Type B pancreatic cell (in vitro differentiated cells): Measurements from ENCODE around the gene PRR12. TPM values are rescaled to one million over a fixed set of nuclear protein-coding genes. Genes with fewer than 3 reads are reported as not detected.

Experiments used
- DNase-seq: peaks from one replicate; pipeline ENCODE4 v3.0.0; 2021; ENCODE audit warnings: mixed read lengths; ENCODE audit not compliant: unreplicated experiment; ENCODE audit errors: extremely low spot score
- H3K27ac Mint-ChIP-seq: 2 replicates; pipeline ENCODE4 v1.8.0; 2021; ENCODE audit warnings: mild to moderate bottlenecking, mixed read lengths
- H3K27me3 Mint-ChIP-seq: 2 replicates; pipeline ENCODE4 v1.8.0; 2021; ENCODE audit warnings: mixed read lengths
- H3K36me3 Mint-ChIP-seq: 2 replicates; pipeline ENCODE4 v1.8.0; 2021; ENCODE audit warnings: mixed read lengths
- H3K4me1 Mint-ChIP-seq: one replicate; pipeline ENCODE4 v1.8.0; 2021; ENCODE audit warnings: mixed read lengths; ENCODE audit not compliant: unreplicated experiment
- H3K4me3 Mint-ChIP-seq: 2 replicates; pipeline ENCODE4 v1.8.0; 2021; ENCODE audit warnings: mild to moderate bottlenecking, mixed read lengths
- H3K9me3 Mint-ChIP-seq: 2 replicates; pipeline ENCODE4 v1.8.0; 2021; ENCODE audit warnings: mixed read lengths
- CTCF ChIP-seq: fragments of 200-600 bp; sonication (generic); conservative IDR thresholded peaks from 2 replicates; pipeline ENCODE4 v1.5.0; 2021; ENCODE audit warnings: antibody characterized with exemption, mild to moderate bottlenecking
- total RNA-seq: library from RNA; stranded (reverse); gene quantifications from 2 replicates; pipeline ENCODE4 v1.2.1, GENCODE V29; 2021; ENCODE audit warnings: low replicate concordance

Gene PRR12
- total RNA-seq, 1 donor from 2014 or later, result 40.0 TPM

- Mint-ChIP-seq H3K36me3 (peaks cover 8% of the 10 kb centered on the region), H3K27ac (no peak overlapping the region)
- no peak for DNase-seq
These were observed 18.6 kb downstream of the PRR12 start for GRCh38 chr19:49609499-49610092.

GRCh38 chr19:49613374-49613773 is 22.4 kb downstream of the PRR12 start:
- Mint-ChIP-seq H3K36me3 (peaks cover 4% of the 10 kb centered on the region), H3K27ac (no peak overlapping the region), H3K4me3 (no peak overlapping the region), H3K9me3 (no peaks in the 10 kb centered on the region), H3K27me3 (no peaks in the 10 kb centered on the region), H3K4me1 (no peaks in the 10 kb centered on the region)
- DNase-seq, result no peak
- no peak for TF ChIP-seq CTCF

More at GRCh38 chr19:49609499-49610092, 18.6 kb downstream of the PRR12 start:
- Mint-ChIP-seq H3K4me1 (no peaks in the 10 kb centered on the region), H3K9me3 (no peaks in the 10 kb centered on the region), H3K4me3 (no peak overlapping the region), H3K27me3 (no peaks in the 10 kb centered on the region)
- TF ChIP-seq CTCF, result no peak

- Mint-ChIP-seq H3K9me3 (no peaks in the 10 kb centered on the region), H3K36me3 (peaks cover 9% of the 10 kb centered on the region), H3K4me3 (no peak overlapping the region), H3K27me3 (no peaks in the 10 kb centered on the region), H3K27ac (no peak overlapping the region), H3K4me1 (no peaks in the 10 kb centered on the region)
- no peak for TF ChIP-seq CTCF
- no peak for DNase-seq
These were observed 23.3 kb downstream of the PRR12 start for GRCh38 chr19:49614096-49614833.

GRCh38 chr19:49615861-49616260 is 24.9 kb downstream of the PRR12 start:
- Mint-ChIP-seq H3K4me1 (no peaks in the 10 kb centered on the region), H3K27ac (no peak overlapping the region), H3K27me3 (no peaks in the 10 kb centered on the region), H3K9me3 (no peaks in the 10 kb centered on the region), H3K36me3 (peaks cover 9% of the 10 kb centered on the region), H3K4me3 (no peak overlapping the region)
- no peak for TF ChIP-seq CTCF
- DNase-seq, result no peak

- no peak for DNase-seq
- Mint-ChIP-seq H3K9me3 (no peaks in the 10 kb centered on the region), H3K4me1 (no peaks in the 10 kb centered on the region), H3K36me3 (peaks cover 10% of the 10 kb centered on the region), H3K4me3 (no peak overlapping the region), H3K27me3 (no peaks in the 10 kb centered on the region), H3K27ac (no peak overlapping the region)
- no peak for TF ChIP-seq CTCF
These were observed 25.6 kb downstream of the PRR12 start for GRCh38 chr19:49616532-49616931.
